HEK293T (cell line): Measurements from ENCODE around the gene HELZ.

Experiments
- BHLHE40 ChIP-seq: fragments of 450-650 bp; IDR thresholded peaks from 2 replicates; pipeline ENCODE4 v1.6.1; 2016; ENCODE audit warnings: mild to moderate bottlenecking, moderate library complexity, borderline replicate concordance
- L3MBTL2 ChIP-seq: fragments of 450-650 bp; conservative IDR thresholded peaks from 2 replicates; pipeline ENCODE4 v1.6.1; 2016; ENCODE audit warnings: mild to moderate bottlenecking
- SUZ12 ChIP-seq: fragments of 450-650 bp; IDR thresholded peaks from 2 replicates; pipeline ENCODE4 v1.6.1; 2016; ENCODE audit warnings: mild to moderate bottlenecking

GRCh38 chr17:67138392-67138791 lies 106.6 kb downstream of the HELZ start:
- TF ChIP-seq L3MBTL2 (no peak), BHLHE40 (no peak), SUZ12 (no peak)
